ENCODE results near the gene APCDD1.

GRCh38 chr18:10495936-10496335, 41.5 kb downstream of the APCDD1 start:
- TF ChIP-seq CTCF (IDR thresholded peaks at IDR 0.05; ENCODE audit: low read length) (no peak), EZH2 (optimal IDR thresholded peaks at IDR 0.05; ENCODE audit: low read depth, low read length) (no peak), EZH2phosphoT487 (IDR thresholded peaks at IDR 0.05; ENCODE audit: low read length) (no peak)
